Transverse colon (tissue), 4 donors: ENCODE results near the gene DSP.

Experiments
- EP300 ChIP-seq: sonication (generic); formaldehyde crosslinking; IDR thresholded peaks from one replicate; pipeline ENCODE4 v1.6.1; 2017; ENCODE audit warnings: antibody characterized with exemption, low read depth
- POLR2A ChIP-seq: fragments of 450-650 bp; IDR thresholded peaks from one replicate; pipeline ENCODE4 v1.6.1; 2016; ENCODE audit warnings: antibody characterized with exemption, mild to moderate bottlenecking, moderate library complexity
- POLR2AphosphoS5 ChIP-seq, 3 donors: sonication (generic); formaldehyde crosslinking; IDR thresholded peaks; one replicate each; pipeline ENCODE4 v1.6.1; 2016; ENCODE audit warnings: antibody characterized with exemption in 3 of 3
- TF ChIP-seq, protein P1 (sequence below), 5 experiments: fragments of 200-600 bp in 3 of 5; fragments of 450-650 bp in 2 of 5; sonication (generic) in 3 of 5; IDR thresholded peaks; 1 replicate in 2 of 5; 2 replicates in 3 of 5; pipeline ENCODE4 v1.5.1; 2016 to 2017; ENCODE audit warnings: antibody characterized with exemption in 5 of 5, inconsistent platforms in 3 of 5, mild to moderate bottlenecking in 2 of 5, moderate library complexity in 1 of 5

DNA sequence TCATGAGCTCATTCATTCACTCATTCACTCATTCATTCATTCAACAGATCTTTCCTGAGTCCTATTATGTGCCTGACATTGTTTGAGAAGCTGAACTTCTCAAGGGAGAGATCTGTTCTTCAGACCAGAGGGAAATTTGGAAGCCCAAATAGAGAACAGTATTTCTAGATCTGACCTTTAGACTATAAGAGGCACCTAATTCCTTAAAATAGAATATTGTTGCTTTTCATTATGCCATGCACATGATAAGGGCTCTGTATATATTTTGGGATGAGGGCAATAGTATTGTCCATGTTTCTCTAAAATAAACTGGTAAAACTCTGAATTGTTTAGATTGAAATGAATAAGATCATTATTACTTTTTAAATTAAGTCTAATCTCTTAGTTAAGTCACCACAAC, 18.6 kb upstream of the DSP start:
- TF ChIP-seq, protein P1, sequence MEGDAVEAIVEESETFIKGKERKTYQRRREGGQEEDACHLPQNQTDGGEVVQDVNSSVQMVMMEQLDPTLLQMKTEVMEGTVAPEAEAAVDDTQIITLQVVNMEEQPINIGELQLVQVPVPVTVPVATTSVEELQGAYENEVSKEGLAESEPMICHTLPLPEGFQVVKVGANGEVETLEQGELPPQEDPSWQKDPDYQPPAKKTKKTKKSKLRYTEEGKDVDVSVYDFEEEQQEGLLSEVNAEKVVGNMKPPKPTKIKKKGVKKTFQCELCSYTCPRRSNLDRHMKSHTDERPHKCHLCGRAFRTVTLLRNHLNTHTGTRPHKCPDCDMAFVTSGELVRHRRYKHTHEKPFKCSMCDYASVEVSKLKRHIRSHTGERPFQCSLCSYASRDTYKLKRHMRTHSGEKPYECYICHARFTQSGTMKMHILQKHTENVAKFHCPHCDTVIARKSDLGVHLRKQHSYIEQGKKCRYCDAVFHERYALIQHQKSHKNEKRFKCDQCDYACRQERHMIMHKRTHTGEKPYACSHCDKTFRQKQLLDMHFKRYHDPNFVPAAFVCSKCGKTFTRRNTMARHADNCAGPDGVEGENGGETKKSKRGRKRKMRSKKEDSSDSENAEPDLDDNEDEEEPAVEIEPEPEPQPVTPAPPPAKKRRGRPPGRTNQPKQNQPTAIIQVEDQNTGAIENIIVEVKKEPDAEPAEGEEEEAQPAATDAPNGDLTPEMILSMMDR (IDR thresholded peaks at IDR 0.05), result no peak
- no peak for TF ChIP-seq POLR2A
- no peak for TF ChIP-seq POLR2AphosphoS5 (IDR thresholded peaks at IDR 0.05)
- TF ChIP-seq EP300, result no peak
